ENCODE results near the gene TMEM168.
"Not testable (repeated sequence)": the region's sequence is repeated elsewhere in the genome, so short reads cannot be mapped to it uniquely, and the experiment has no call there.

TMEM168 gene

GRCh38 chr7:112779667-112780066, 10.5 kb downstream of the TMEM168 start:
- no peak for DNase-seq

GRCh38 chr7:112777406-112777805, 12.8 kb downstream of the TMEM168 start:
- no peak for DNase-seq

- DNase-seq: no peak
Measured at GRCh38 chr7:112771166-112771565, 19.0 kb downstream of the TMEM168 start.

GRCh38 chr7:112770051-112770450, 20.1 kb downstream of the TMEM168 start:
- no peak for DNase-seq

GRCh38 chr7:112765105-112765504, 25.1 kb downstream of the TMEM168 start:
- DNase-seq: no peak

- no peak for DNase-seq
Measured at GRCh38 chr7:112763996-112764395, 26.2 kb downstream of the TMEM168 start.

- no peak for DNase-seq
Measured at GRCh38 chr7:112763298-112763697, 26.9 kb downstream of the TMEM168 start.

GRCh38 chr7:112759905-112760304, 30.3 kb downstream of the TMEM168 start:
- DNase-seq: no peak

GRCh38 chr7:112757337-112757736, 32.9 kb downstream of the TMEM168 start:
- DNase-seq: no peak

- DNase-seq: no peak
Measured at GRCh38 chr7:112753298-112753697, 36.9 kb downstream of the TMEM168 start.

- no peak for DNase-seq
Measured at GRCh38 chr7:112752576-112752975, 37.6 kb downstream of the TMEM168 start.

GRCh38 chr7:112749775-112750174, 40.4 kb downstream of the TMEM168 start:
- no peak for DNase-seq

- DNase-seq: no peak
Measured at GRCh38 chr7:112748381-112748780, 41.8 kb downstream of the TMEM168 start.

GRCh38 chr7:112745635-112746034, 44.6 kb downstream of the TMEM168 start:
- no peak for DNase-seq

GRCh38 chr7:112744818-112745217, 45.4 kb downstream of the TMEM168 start:
- DNase-seq: no peak

GRCh38 chr7:112743811-112744210, 46.4 kb downstream of the TMEM168 start:
- no peak for DNase-seq

- no peak for DNase-seq
Measured at GRCh38 chr7:112740667-112741066, 49.5 kb downstream of the TMEM168 start.

- no peak for DNase-seq
Measured at GRCh38 chr7:112739436-112740180, 50.6 kb downstream of the TMEM168 start.

- no peak for DNase-seq
Measured at GRCh38 chr7:112735261-112735660, 54.9 kb downstream of the TMEM168 start.

- not testable (repeated sequence) for DNase-seq
Measured at GRCh38 chr7:112731324-112731723, 58.9 kb downstream of the TMEM168 start.

- no peak for DNase-seq
Measured at GRCh38 chr7:112726076-112726475, 64.1 kb downstream of the TMEM168 start.

GRCh38 chr7:112723416-112723815, 66.8 kb downstream of the TMEM168 start:
- DNase-seq: no peak

GRCh38 chr7:112721366-112721765, 68.8 kb downstream of the TMEM168 start:
- DNase-seq: no peak

GRCh38 chr7:112715525-112715924, 74.7 kb downstream of the TMEM168 start:
- DNase-seq: no peak

- no peak for DNase-seq
Measured at GRCh38 chr7:112714917-112715316, 75.3 kb downstream of the TMEM168 start.
